Spleen (tissue), 13 donors: Measurements from ENCODE around the gene CD8B2. TPM values are rescaled to one million over a fixed set of nuclear protein-coding genes. Genes with fewer than 3 reads are reported as not detected.
"Not testable (repeated sequence)": the region's sequence is repeated elsewhere in the genome, so short reads cannot be mapped to it uniquely, and the experiment has no call there.

ENCODE experiments used
- DNase-seq: peaks from one replicate; pipeline ENCODE4 v3.0.0-alpha.2; 2020
- H3K27ac ChIP-seq, 8 donors: fragments of 200-600 bp; sonication (generic) in 7 of 8; 1 replicate in 4 of 8; 2 replicates in 4 of 8; pipeline versions ENCODE4 v1.5.0 to v1.8.0; 2016 to 2021; ENCODE audit warnings: inconsistent platforms in 4 of 8, mild to moderate bottlenecking in 4 of 8, moderate library complexity in 1 of 8
- H3K27me3 ChIP-seq, 7 donors: fragments of 200-600 bp; sonication (generic) in 6 of 7; replicated peaks in 1 of 7; 1 replicate in 4 of 7; 2 replicates in 3 of 7; pipeline versions ENCODE4 v1.5.0 to v1.8.0; 2016 to 2021; ENCODE audit warnings: inconsistent platforms in 3 of 7, mild to moderate bottlenecking in 1 of 7
- H3K36me3 ChIP-seq, 6 donors: fragments of 200-600 bp; sonication (generic) in 5 of 6; 1 replicate in 4 of 6; 2 replicates in 2 of 6; pipeline versions ENCODE4 v1.5.0 to v1.8.0; 2016 to 2021; ENCODE audit warnings: inconsistent platforms in 2 of 6
- H3K4me1 ChIP-seq, 6 donors: fragments of 200-600 bp; sonication (generic) in 5 of 6; 1 replicate in 3 of 6; 2 replicates in 3 of 6; pipeline versions ENCODE4 v1.5.0 to v1.8.0; 2016 to 2021; ENCODE audit warnings: inconsistent platforms in 3 of 6
- H3K4me3 ChIP-seq, 8 donors: fragments of 200-600 bp; sonication (generic) in 7 of 8; 1 replicate in 4 of 8; 2 replicates in 4 of 8; pipeline versions ENCODE4 v1.5.0 to v1.8.0; 2016 to 2021; ENCODE audit warnings: inconsistent platforms in 4 of 8, mild to moderate bottlenecking in 4 of 8, moderate library complexity in 2 of 8
- H3K9me3 ChIP-seq, 8 donors: fragments of 200-600 bp; sonication (generic) in 7 of 8; 1 replicate in 4 of 8; 2 replicates in 4 of 8; pipeline versions ENCODE4 v1.5.0 to v1.8.0; 2016 to 2021; ENCODE audit warnings: inconsistent platforms in 4 of 8
- WGBS, 5 donors: extraction: QIAGEN DNeasy Blood & Tissue Kit in 3 of 5; methylation state at CpG; one replicate each; pipeline versions ENCODE4 v1.1.5 to v1.1.7; 2013 to 2018; 5-methylcytosine and 5-hydroxymethylcytosine counted together
- intact Hi-C: fragments of 100-400 bp; cut with DNase I; formaldehyde crosslinking; loops from one replicate; pipeline ENCODE4 v1.15.0; 2023; ENCODE audit warnings: low total_unique reads
- long read RNA-seq, 2 donors: transcript quantifications; one replicate each; lab custom pipeline, GENCODE V29; 2026
- polyA plus RNA-seq, 3 donors: library from polyadenylated mRNA; stranded (reverse); fragments of 200-250 nt; gene quantifications; one replicate each; pipeline ENCODE4 v1.2.1, GENCODE V29; 2013
- total RNA-seq, 7 donors: library from RNA; depleted of rRNA in 3 of 7; stranded (reverse); fragments of >200 nt in 3 of 7; fragmentation: NEBNext Ultra II Directional in 4 of 7; extraction: Animal tissue kit (Norgen Biotek cat#: 25700) in 4 of 7; gene quantifications; one replicate each; pipeline versions ENCODE4 v1.1.0 to v1.2.1, GENCODE V29; 2016 to 2021
- TF ChIP-seq, protein P1 (sequence below), 11 experiments: fragments of 200-600 bp in 7 of 11; fragments of 450-650 bp in 4 of 11; sonication (generic) in 4 of 11; IDR thresholded peaks in 8 of 11; conservative IDR thresholded peaks in 3 of 11; 1 replicate in 7 of 11; 2 replicates in 4 of 11; pipeline versions ENCODE4 v1.4.0 to v1.8.0; 2016 to 2021; ENCODE audit warnings: antibody characterized with exemption in 11 of 11, inconsistent platforms in 4 of 11, mild to moderate bottlenecking in 1 of 11
- donor health status: healthy with polysubstance abuse.
- donor health status: DM: no; HTN: no; CAD: no; lungs with moderate emphysema.
- donor health status: DM: no; HTN: no; CAD: no.
- donor health status: Bipolar disorder and iron deficiency.
- donor health status: healthy.
- donor health status: DM: no; HTN: no; CAD: no.
- donor health status: DM: yes; HTN: yes; CAD: no.

CD8B2 gene
- under 1 TPM in 6 of 7 donors, not detected in 1; 0.17 to 0.38 (median 0.30) TPM for total RNA-seq
- under 1 TPM in 2 of 3 donors, not detected in 1; 0.17 to 0.22 TPM for polyA plus RNA-seq
- long read RNA-seq, donor 1 = 0 reads
- long read RNA-seq, donor 2 = 0 reads

DNA sequence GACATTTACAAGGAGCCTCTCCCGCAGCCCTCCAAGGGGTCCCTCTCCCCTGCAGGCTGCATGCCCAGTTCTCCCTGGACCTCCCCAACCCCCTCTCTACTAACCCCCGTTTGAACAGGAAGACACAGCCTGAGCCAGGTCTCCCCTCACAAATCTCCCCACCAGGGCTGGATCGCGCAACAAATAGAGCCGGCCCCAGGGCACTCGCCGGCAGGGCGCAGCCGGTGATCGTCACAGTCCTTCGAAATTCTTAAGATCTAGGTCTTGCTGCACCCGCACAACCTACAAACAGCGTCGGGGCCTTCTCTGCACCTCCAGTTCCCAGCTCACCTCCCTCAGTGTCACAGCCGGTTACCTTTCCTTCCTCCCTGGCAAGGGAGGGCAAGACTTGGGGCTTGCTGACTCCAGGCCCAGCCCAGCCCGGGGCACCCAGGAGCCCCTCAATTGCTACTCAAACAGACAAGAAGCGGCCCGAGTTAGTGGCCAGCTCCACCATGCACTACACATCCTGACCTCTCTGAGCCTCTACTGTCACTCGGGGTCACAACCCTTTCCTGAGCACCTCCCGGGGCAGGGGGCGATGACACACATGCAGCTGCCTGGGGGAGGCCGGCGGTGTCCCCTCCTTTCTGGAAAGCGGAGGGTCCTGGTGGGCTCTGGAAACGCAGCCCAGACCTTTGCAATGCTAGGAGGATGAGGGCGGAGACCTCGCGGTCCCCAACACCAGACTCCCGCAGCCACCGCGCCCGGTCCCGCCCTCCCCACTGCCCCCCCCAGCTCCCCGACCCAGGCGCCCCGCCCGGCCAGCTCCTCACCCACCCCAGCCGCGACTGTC lies at the start of gene CD8B2:
Gene CD8B2, plus strand, starts transcription at position 814 of the 835 bp plus-strand sequence. CDS start 63 bp downstream, outside the sequence.
- H3K4me1 ChIP-seq, H3K36me3 ChIP-seq, DNase-seq, H3K9me3 ChIP-seq, intact Hi-C loops, H3K27ac ChIP-seq: not testable (repeated sequence)
- 25 to 35% (median 32%) methylated on average over 11 to 29 of the region's 39 CpGs for WGBS, 5 donors
- Histone ChIP-seq H3K27me3 (peaks cover 0 to 24% (median 0%) of the 10 kb centered on the region in 7 donors), H3K4me3 (peak within 1 kb of the TSS in 1 of 8 donors; percentile 25)

DNA sequence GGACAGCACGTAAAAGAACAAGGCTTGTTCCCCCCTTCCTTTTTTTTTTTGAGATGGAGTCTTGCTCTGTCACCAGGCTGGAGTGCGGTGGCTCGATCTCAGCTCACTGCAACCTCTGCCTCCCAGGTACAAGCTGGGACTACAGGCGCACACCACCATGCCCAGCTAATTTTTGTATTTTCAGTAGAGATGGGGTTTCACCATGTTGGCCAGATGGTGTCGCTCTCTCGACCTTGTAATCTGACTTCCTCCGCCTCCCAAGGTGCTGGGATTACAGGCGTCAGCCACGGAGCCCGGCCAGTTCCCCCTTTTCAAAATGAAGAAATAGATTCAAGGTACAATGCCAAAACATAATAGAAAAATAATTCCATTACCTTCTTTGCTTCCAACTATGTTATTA lies 25.3 kb upstream of the CD8B2 start:
- DNase-seq, H3K36me3 ChIP-seq, intact Hi-C loops, H3K4me1 ChIP-seq, H3K27me3 ChIP-seq, H3K27ac ChIP-seq, H3K9me3 ChIP-seq, H3K4me3 ChIP-seq: not testable (repeated sequence)
- WGBS, 5 donors = 30 to 61% (median 36%) methylated on average over 5 to 10 of the region's 10 CpGs
- TF ChIP-seq, protein P1, sequence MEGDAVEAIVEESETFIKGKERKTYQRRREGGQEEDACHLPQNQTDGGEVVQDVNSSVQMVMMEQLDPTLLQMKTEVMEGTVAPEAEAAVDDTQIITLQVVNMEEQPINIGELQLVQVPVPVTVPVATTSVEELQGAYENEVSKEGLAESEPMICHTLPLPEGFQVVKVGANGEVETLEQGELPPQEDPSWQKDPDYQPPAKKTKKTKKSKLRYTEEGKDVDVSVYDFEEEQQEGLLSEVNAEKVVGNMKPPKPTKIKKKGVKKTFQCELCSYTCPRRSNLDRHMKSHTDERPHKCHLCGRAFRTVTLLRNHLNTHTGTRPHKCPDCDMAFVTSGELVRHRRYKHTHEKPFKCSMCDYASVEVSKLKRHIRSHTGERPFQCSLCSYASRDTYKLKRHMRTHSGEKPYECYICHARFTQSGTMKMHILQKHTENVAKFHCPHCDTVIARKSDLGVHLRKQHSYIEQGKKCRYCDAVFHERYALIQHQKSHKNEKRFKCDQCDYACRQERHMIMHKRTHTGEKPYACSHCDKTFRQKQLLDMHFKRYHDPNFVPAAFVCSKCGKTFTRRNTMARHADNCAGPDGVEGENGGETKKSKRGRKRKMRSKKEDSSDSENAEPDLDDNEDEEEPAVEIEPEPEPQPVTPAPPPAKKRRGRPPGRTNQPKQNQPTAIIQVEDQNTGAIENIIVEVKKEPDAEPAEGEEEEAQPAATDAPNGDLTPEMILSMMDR (IDR thresholded peaks at IDR 0.05 in 8 of 11, conservative IDR thresholded peaks at IDR 0.05 in 3 of 11) = peak in 1 of 11 experiments; percentile 13

DNA sequence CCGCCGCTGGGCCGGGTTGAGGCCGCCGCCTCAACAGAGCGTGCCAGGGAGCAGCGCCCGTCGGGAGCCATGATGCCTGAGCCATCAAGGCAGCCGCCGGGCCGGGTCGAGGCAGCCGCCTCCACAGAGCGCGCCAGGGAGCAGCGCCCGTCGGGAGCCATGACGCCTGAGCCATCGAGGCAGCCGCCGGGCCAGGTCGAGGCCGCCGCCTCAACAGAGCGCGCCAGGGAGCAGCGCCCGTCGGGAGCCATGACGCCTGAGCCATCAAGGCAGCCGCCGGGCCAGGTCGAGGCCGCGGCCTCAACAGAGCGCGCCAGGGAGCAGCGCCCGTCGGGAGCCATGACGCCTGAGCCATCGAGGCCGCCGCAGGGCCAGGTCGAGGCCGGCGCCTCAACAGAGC lies 19.6 kb upstream of the CD8B2 start:
- DNase-seq, H3K27me3 ChIP-seq, intact Hi-C loops, H3K36me3 ChIP-seq, H3K4me3 ChIP-seq, H3K4me1 ChIP-seq, H3K9me3 ChIP-seq, H3K27ac ChIP-seq: not testable (repeated sequence)
- 94 to 97% (median 97%) methylated on average over 18 to 49 of the region's 49 CpGs for WGBS, 5 donors

DNA sequence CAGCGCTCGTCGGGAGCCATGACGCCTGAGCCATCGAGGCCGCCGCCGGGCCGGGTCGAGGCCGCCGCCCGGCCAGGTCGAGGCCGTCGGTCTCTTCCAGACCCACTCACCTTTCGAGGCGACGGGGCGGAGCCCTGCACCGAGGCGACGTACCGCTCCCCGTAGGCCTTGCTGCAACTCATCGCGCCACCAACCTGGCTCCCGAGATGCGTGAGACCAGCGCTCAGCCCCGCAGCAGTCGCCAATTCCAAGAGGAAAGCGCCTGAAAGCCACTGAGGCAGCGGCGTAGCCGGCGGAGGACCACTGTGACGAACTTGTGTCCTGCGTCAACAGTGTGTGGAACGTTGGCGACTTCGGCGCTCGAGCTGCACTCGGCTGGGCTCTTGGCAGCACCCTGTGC lies 19.1 kb upstream of the CD8B2 start, which contains the start of gene RGPD3:
Gene RGPD3, minus strand, starts transcription at position 307 of the 400 bp plus-strand sequence. Its CDS starts 125 bp downstream, at position 182.
- WGBS, 5 donors = 93 to 98% (median 96%) methylated on average over 24 to 45 of the region's 45 CpGs
- intact Hi-C loops = not testable (repeated sequence)

DNA sequence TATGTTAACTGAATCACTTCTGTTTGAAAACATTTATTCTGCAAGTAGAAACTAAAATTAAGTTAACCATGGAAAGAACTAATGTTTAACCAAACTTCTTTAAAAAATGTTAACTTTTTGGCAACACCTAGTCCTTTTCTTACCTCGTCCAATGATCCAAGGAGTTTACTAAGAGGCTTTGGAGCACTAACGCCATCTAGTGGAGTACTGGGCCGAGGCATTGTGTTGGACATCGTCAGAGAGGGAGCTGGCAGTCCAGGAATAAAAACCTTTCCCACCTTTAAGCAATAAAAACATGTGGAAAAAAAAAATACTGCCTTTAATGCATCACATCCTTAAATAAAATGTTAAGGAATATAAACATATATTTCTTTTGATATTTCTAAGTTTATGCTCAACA lies 16.5 kb upstream of the CD8B2 start:
- H3K36me3 ChIP-seq = not testable (repeated sequence)
- TF ChIP-seq, protein P1 (IDR thresholded peaks at IDR 0.05 in 8 of 11, conservative IDR thresholded peaks at IDR 0.05 in 3 of 11) = peak in 5 of 11 experiments; percentile 37 to 52 (median 41)
- 0 to 6% (median 4%) methylated on average over 4 of the region's 4 CpGs for WGBS, 5 donors

More for the DNA sequence above, 19.1 kb upstream of the CD8B2 start, which contains the start of gene RGPD3:
- H3K4me1 ChIP-seq, H3K9me3 ChIP-seq, H3K4me3 ChIP-seq, H3K36me3 ChIP-seq, H3K27me3 ChIP-seq, H3K27ac ChIP-seq: not testable (repeated sequence)
- peak; percentile 72 for DNase-seq

DNA sequence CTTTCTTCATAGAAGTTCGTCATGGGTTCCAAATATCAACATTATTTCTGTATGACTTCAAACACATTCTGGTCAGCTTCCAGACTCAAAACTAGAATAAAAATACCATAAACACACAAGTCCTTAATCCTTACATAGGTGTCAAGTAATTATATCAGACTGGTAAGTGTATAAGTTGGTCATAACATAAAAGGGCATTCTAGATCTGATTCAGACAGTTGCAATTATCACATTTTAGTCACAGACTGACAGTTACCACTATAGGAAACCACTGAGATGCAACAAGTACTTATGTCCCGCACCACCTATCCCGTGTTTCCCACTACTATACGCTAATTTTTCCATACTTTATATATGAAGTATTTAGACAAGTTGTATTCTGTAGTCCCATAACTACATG lies 9.5 kb upstream of the CD8B2 start:
- H3K27ac ChIP-seq, H3K27me3 ChIP-seq, H3K4me3 ChIP-seq, H3K4me1 ChIP-seq, H3K9me3 ChIP-seq, intact Hi-C loops, H3K36me3 ChIP-seq, DNase-seq: not testable (repeated sequence)
- 82 to 91% (median 83%) methylated on average over 1 to 2 of the region's 4 CpGs for WGBS, 5 donors

More for the DNA sequence above, 16.5 kb upstream of the CD8B2 start:
- H3K27me3 ChIP-seq, DNase-seq, intact Hi-C loops, H3K27ac ChIP-seq, H3K4me1 ChIP-seq, H3K9me3 ChIP-seq, H3K4me3 ChIP-seq: not testable (repeated sequence)

DNA sequence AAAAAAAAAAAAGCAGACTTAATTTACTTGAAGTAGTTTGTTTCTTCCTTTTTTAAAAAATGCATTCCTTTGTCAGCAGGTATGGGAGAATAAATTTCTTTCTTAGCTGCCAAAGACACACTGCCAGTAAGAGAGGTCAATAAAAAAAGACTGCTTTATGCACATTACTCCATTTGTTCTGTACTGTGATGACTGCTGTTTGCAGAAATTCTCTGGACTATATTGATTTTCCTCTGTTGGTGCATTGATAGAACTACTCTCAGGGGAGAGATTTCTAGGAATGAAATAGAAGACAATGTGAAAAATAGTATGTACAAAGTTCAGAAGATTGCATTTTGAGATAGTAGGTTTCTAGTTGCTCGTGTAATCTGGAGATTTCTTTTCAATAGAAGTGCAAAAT lies 7.6 kb upstream of the CD8B2 start:
- H3K27ac ChIP-seq, H3K4me3 ChIP-seq, H3K36me3 ChIP-seq, H3K9me3 ChIP-seq, H3K4me1 ChIP-seq, H3K27me3 ChIP-seq, intact Hi-C loops, DNase-seq: not testable (repeated sequence)
- 40% methylated on average over 1 of the region's 1 CpG; no CpG with 5 or more reads in 4 of the 5 donors for WGBS, 5 donors

DNA sequence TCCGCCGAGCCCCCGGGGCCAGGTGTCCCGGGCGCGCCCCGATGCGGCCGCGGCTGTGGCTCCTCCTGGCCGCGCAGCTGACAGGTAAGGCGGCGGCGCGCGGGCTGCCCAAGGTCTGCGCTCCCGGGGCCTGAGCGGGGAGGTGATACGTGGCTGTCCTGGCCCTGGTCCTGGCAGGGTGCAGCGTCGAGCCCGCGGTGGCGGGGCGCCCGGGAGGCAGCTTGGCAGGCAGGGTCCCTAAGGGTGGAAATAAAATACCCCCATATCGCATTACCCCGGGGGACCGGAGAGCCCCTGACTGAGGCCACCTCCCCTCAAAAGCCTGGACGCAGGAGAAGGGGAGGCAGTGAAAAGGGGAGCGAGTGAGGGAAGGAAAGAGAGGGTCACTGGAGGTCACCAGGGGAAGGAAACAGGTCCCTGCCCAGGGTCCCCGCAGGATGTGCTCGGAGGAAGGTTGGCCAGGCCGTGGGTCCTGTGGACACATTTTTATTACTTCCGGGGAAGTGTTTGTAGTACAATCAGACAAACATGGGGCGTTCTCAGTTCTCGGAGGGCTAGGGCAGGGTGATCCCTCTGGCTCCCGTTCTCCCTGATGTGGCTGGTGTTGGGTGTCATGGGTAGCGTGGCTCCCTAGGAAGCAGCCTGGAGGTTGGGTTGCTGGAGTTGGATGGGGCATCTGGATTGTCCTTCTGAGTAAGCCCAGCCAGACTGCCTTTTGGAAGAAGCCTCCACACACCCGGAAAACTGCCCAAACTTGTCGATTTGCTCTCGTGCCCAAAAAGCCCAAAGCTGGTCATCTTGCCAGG lies 425 bp downstream of the CD8B2 start:
- H3K36me3 ChIP-seq, DNase-seq, H3K4me1 ChIP-seq, H3K9me3 ChIP-seq, H3K27ac ChIP-seq, intact Hi-C loops: not testable (repeated sequence)
- peaks cover 0 to 24% (median 0%) of the 10 kb centered on the region in 7 donors for H3K27me3 ChIP-seq
- H3K4me3 ChIP-seq = peak overlapping the region in 1 of 8 donors; percentile 25
- 18 to 36% (median 20%) methylated on average over 13 to 44 of the region's 44 CpGs for WGBS, 5 donors
